Endometrial microvascular endothelial cells (primary cell): ENCODE measurements around the gene TNC. TPM values are rescaled to one million over a fixed set of nuclear protein-coding genes. Genes with fewer than 3 reads are reported as not detected.

Experiments used
- in situ Hi-C: cut with HindIII; loops from 2 replicates; pipeline ENCODE4 v1.10.0; 2017; ENCODE audit warnings: low sequenced_read_pairs, low pct_unique_long_range_greater_than_20kb; ENCODE audit errors: inconsistent ontology term
- total RNA-seq: library from RNA; depleted of rRNA; stranded (reverse); fragments of >200 nt; gene quantifications from one replicate; pipeline ENCODE4 v1.2.3, GENCODE V29; 2015; ENCODE audit errors: inconsistent ontology term

Gene TNC
- total RNA-seq, 1 donor from 2014 or later, result 0.37 TPM

DNA sequence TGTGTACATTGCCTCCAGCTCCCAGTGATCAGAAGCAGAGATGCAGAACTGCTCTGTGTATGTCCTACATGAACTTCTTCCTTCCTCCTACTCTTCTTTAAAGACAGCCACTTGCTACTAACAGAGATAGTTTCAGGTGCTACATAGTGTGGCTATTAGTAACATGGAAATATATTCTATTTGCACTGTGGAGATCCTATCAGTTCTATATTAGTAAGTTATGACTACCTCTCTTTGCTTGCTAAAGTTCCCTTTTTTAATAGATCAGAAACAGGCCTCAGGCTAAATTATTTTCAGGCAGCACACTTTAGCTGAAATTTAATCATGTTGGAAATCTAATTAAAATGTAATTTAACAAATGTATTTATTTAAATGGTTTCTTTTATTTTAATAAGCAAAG lies 123.2 kb downstream of the TNC start:
- in situ Hi-C loops, result no loop called here

DNA sequence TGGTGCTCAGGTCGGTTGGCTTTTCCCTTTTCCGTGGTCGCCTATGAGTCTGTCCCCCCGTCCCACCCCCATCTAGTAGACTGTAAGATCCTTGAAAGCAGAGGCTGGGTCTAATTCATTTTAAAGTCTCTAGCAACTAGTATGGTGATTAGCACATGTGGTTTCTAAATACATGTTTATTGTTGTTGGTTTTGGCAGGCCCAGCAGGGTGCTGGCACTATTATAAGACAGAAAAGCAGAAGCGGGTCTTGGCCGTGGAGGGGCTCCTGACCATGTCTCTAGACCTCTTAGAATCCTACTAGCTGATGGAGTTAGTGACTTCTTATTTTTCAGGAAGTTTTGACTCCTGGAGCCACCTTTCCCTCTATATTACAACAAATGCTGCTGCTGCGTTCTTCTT lies 126.1 kb downstream of the TNC start:
- in situ Hi-C loops, result no loop called here

DNA sequence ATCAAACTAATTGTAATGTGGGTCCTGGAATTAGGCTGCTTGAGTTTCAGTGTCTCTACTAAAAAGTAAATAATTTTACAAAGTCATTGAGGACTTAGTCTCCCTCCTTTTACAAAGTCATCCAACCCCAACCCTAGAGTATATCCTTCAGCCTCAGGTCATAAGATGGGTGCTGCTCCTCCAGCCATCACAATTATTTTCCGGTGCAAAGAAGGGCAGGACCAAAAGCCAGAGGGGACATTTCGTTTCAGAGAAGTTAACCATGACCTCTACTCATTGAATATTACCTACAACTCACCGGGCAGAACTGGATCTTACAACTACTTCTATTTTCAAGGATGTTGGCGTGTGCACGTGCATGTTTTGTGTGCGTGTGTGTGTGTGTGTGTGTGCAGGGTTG lies 127.1 kb downstream of the TNC start:
- in situ Hi-C loops, result no loop called here

DNA sequence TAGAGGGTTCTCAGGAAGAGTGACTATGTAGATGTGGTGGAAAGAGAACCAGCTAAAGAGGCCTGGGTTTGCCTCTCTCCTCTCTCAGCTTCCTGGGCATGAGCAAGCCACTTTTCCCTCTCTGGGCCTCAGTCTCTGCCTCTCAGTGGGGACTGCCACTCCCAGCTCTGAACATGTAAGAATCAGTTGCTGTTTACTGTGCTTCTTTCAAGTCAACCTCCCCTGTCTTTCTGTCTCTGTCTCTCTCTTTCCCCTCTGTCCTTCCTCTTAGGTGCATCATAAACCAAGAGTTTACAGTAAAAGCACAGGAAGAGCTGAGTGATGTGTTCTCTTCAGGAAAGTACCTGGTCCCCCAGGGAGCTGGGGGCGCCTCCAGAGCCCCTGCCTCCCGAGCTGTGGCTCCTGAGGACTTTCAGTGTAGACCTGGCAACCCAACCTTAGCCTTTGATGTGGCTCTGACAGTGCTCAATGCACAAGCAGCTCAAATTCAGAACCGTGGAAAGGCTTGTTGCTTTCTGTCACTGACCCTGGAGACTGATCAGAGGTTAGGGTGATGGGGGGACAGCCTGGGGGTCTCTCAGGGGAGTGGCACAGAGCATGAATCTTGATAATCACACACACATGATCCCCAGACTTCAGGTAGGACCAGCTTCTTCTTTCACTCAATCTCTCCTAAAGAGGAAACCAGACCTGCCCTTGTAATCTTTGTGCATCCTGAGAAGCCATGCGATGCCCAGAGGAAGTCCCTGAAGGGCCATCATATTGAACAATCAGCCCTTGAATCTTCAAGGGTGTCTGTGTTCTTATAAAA lies 128.2 kb downstream of the TNC start:
- in situ Hi-C loops, result no loop called here

DNA sequence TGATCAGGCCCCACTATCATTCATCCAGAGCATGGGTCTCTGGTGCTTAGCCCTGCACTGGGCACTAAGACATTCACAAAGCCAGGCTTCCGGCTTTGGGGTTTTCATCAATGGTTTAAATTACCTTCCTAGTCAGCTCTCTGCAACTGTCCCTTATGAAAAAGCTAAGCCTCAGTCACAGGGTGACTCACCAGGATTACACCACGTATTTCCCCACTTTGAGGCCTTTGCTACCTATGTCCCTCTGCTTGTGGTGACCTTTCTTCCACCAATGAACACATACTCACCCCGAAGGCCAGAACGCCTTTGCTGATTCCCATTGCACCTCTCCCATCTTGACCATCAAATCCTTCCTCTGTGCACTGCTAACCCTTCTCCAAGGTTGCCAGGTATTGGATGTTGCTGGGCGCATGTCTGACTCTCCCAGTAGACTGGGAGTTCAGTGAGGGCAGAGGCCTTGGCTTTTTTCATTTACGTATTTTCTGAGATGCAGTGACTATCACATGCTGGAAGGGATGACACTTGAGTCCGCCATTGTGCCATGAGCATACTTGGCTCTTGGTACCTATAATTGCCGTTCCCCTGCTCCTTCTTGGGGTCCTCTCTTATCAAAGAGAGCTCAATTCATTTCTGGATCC lies 128.9 kb downstream of the TNC start:
- in situ Hi-C loops, result no loop called here

DNA sequence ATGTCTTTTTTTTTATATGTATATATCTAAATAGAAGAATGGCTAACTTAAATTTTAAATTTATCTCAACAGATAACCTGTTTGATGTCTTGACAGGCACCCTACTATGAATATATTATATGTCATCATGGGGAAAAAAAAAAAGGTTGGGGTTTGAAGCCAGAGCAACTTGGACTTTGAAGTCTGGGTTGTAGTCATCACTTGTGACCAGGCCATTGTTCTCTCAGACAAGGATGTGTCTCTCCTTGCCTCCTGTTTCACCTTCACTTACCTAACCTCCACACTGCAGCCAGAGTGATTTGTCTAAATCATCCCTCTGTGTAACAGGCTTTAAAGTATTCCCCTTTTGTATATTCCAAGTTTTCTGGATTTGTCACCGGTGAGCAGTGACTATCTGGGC lies 130.8 kb downstream of the TNC start:
- in situ Hi-C loops, result no loop called here

DNA sequence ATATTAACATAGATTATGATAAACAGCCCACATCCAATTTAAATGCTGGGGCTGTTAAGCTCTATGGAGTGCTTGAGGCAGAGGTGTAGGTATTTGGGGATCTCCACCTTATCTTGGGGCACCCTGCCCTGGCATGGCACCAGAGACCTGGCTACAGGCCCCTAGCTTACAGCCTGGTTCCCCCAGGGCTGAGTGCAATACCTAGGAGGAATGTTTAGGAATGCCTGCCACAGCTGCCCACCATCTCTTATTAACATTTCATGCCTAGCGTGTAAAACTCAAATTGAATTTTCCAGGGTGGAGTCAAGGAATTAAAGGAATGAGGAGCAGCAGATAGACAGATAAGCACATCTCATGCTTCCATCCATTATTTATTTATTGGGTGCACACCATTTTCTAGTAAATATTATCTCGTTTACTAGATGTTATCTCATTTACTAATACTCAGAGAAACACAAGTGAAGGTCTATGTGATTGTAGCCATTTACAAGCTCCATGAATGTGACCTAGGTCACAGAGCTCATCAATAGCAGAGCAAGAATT lies 131.9 kb downstream of the TNC start:
- in situ Hi-C loops, result no loop called here

DNA sequence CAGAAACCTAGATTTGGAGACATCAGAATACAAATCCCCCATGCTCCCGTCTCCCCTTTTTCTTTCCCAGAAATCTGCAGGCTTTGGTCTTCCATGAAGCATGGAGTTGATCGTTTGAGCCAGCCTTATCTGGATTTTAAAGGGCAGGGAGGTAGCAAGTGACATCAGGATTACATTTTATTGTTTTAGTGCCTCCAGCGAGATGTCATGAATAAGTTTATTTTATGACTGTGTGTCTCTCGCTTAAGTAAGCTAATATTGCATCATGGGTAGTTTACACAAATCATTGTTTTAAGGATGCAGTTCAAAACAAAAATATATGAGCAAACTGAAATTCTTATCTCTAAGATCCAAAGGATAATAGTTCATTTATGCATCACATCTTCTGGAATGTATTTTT lies 136.9 kb downstream of the TNC start:
- in situ Hi-C loops, result no loop called here

DNA sequence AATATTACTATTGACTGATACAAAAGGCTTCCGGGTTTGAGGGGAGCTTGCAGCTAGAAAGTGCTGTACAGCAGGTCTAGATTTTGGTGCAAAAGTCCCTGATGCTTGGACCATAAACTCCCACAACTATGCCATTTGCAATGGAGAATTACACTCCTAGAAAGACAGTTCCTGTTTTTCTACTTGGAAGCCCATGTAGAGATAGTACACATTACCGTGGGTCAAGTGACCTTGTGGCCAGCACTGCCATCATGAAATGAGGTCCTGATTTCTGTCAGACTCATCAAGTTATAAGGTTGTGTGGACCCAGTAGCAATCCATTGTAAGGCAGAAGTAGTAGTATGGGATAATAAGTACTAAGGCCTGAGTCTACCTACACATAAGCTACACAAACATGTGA lies 144.7 kb downstream of the TNC start:
- in situ Hi-C loops, result no loop called here

DNA sequence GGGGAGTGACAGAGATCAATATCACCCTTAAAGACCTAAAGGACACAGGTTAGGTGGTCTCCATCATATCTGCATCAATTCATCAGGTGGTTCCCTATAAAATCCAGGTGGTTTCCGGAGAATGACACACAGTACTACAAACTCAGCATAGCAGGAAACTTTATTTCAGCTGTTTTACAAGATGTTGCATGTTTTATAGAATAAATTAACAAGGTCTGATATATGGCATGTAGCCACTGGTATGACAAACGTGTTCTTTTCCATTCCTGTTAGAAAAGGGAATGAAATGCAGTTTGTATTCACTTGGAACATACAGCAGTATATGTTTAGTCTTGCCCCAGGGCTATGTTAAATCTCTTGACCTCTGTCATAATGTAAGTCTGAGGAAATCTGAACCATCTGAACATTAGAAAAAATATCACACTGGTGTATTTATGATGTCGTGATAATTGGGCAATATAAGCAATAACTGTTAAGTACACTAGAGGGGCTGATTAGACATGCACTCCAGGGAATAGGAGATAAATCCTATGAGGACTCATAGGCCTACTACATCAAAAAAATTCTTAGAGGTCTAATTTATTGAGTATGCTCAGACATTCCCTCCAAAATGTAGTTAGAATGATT lies 145.3 kb downstream of the TNC start:
- in situ Hi-C loops, result no loop called here

Other genes with a start within 250 kb of the TNC start
- not detected for gene TNFSF8, start 187.6 kb downstream of the TNC start, total RNA-seq